Ramos (cell line): ENCODE data around the gene PCYT1A.
"Not testable (repeated sequence)": the region's sequence is repeated elsewhere in the genome, so short reads cannot be mapped to it uniquely, and the experiment has no call there.

ENCODE experiments used
- in situ Hi-C: fragments of 300-500 bp; cut with MboI; formaldehyde crosslinking; loops from one replicate; pipeline ENCODE4 v1.14.3; 2022; ENCODE audit warnings: low sequenced_read_pairs; ENCODE audit not compliant: unreplicated experiment

Gene PCYT1A

DNA sequence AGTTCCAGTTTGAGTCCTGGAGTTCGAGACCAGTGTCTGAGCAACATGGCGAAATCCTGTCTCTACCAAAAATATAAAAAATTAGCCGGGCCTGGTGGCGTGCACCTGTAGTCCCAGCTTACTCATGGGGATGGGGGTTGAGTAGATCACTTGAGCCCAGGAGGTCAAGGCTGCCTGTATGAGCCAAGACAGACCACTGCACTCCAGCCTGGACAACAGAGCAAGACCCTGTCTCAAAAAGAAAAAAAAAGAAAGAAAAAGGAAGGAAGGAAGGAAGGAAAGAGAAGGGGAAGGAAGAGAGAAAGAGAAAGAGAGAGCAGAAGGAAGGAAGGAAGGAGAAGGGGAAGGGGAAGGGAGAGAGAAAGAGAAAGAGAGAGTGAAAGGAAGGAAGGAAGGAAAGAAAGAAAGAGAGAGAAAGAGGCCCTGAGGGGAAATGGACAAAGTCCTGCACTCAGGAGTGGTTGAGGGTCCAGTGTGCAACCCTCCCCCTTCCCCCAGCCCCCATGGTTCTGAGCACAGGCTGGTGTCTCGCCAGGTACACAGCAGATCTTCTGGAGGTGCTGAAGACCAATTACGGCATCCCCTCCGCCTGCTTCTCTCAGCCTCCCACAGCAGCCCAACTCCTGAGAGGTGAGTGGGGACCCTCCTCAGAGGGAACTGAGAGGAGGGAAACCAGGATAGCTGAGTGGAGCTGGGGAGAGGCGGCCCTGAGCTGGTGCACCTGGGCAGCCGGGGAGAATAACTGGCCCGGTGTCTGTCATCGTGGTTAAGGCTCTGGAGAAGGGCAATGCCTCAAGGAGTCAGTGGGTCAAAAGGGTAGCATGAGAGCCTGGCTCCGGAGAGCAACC, 70.0 kb downstream of the PCYT1A start:
- in situ Hi-C loops, result no loop called here

DNA sequence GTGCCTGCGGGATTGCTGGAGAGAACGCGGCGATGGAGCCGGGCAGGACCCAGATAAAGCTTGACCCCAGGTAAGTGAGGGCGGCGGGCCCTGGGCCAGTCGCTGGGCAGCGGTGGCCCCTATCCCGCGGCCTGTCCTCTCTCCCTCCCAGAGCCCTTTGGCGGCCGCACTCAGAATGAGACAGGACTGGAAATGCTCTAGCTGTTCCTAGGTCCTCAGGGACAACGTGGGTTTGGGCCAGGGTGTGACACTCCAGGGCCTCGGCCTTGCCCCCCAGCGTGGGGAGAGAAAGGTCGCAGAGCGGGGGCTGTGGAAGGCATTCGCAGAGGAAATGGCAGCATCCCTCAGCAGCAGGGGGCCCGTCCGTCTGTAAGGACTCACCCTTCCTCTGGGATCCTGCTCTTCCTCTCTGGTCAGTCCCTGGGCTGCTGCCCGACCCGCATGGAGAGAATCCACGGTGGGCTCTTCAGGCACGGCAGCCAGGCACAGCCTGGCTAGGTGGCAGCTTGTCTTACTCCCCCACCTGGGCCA, 70.8 kb downstream of the PCYT1A start:
- in situ Hi-C loops, result no loop called here

DNA sequence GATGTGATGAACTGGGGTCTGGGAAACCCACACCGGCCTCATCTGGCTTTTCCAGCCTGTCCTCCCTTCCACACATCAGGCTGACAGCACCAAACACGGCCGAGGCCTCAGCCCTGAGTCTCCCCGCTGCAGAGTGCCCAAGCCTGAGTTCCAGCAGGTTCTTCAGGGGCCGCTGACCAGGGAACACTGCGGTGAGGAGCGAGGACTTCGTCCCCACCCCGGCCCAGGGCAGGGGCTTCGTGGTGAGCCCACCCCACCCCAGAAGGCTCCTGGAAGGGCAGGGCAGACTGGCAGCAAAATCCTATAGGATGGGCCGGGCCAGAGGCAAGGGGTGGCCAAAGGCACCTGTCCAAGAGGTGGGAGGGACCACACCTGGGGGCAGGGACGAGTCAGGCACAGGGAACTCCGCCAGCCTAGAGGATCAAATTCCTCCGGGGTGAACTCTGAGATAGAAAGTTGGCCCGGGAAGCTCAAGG, 71.4 kb downstream of the PCYT1A start, which contains the start of gene SLC51A:
Gene SLC51A, plus strand, starts transcription at position 446 of the 476 bp plus-strand sequence. CDS start 179 bp downstream, outside the sequence.
- in situ Hi-C loops, result no loop called here

DNA sequence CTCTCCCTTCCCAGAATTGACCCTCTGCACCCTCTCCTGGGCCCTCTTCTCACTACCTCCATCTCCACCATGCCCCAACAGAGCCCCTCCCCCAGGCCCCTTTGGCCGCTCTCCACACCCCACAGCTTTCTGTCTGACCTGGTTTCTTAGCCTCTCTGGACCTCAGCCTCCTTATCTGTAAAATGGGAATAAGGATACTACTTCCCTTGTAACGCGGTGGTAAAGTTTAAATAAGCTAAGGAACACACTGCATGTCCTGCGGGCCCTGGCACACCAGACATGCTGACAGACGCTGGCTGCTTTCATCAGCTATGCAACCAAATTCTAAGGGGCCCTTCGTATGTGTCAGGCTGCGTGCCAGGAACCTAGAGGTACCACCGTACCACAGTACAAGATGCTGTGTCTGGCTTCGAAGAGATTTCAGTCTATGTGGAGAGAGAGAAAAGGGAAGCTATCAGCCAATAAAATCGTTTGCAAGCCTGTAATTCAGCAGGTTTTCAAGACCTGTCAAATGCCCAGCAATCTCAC, 72.0 kb downstream of the PCYT1A start:
- in situ Hi-C loops, result no loop called here

DNA sequence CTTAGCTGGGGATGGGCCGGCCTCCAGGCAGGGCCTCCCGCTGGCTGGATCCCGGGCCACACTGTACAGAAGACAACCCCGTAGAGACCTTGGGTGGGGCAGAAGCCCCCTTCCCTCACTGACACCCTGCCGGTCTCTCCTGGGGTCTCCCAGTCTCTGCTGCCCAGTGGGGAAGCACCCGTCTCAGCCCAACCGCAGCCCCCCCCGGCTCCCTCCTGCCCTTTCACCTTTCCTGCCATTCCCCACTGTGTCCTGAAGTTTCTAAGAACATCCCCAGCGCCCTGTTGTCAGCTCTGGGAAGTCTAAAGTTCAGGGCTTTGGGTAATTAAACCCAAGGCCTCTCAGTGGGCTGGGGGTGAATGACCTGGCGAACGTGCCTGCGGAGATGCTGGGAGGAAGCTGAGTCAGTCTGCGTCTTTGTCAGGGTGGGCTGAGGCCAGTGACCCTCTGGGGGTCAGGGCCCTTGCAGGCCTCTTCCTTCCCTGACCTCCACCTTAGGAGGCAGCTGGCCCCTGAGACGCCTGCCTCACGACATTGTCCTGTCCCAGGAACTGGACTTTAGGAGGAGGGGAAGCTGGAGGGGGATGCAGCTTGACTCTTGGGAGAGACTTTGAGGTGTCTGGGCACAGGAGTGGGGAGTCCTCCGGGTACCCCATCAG, 72.6 kb downstream of the PCYT1A start:
- in situ Hi-C loops, result no loop called here

DNA sequence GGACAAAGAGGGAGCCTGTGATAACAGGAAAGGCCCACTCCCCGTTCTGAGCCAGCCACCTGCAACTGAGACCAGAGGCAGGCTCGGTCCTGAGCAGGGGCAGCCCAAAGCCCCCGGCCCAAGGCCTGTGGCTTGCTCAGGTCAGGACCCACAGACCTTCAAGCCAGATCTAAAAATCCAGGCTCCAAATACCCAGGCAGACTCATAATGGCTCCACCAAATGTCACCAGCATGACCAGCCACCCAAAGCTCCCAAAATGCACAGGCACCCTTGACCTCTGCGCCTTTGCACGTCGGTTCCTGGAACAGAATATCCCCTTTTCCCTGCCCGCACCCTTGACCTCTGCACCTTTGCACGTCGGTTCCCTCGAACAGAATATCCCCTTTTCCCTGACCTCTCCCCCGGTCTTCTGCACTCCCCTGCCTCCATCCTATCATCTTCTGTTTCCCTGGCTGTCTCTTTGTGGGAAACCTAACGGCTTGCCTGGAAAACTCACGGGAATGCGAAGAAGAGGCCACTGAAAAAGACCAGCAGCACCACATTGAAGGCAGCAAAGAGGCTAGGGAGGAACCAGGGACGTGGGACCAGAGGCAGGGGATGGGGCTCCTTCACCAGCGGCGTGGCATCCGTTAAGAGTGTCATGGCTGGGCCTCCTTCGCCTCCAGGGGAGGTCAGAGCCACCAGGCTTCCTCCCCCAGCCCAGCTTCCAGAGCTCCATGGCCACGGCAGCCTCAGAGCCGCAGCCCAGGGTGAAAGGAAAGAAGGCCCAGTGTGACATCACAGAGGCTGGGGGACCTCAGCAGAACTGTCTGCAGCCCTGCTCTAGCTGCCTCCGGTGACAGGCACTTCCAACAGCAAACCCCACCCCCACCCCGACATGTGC, 76.6 kb downstream of the PCYT1A start, which contains the start of gene ZDHHC19:
Gene ZDHHC19, minus strand, starts transcription at position 728 of the 884 bp plus-strand sequence. Its CDS starts 85 bp downstream, at position 643.
- in situ Hi-C loops, result no loop called here

DNA sequence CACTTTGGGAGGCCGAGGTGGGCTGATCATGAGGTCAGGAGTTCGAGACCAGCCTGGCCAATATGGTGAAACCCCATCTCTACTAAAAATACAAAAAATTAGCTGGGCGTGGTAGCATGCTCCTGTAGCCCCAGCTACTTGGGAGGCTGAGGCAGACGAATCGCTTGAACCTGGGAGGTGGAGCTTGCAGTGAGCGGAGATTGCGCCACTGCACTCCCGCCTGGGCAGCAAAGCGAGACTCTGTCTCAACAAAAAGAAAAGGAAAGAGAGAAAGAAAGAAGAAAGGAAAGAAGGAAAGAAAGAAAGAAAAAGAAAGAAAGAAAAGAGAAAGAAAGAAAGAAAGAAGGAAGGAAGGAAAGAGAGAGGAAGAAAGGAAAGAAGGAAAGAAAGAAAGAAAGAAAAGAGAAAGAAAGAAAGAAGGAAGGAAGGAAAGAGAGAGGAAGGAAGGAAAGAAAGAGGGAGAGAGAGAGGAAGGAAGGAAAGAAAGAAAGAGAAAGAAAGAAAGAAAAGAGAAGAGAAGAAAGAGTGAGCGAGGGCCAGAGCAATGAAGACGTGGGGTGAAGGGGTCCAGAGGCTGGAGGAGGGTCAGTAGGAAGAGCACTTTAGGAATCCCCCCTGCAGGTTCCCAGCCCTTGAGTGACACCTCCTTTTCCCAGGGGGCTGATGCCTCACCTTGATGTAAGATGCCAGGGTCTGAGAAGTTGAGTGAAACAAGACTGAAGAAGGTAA, 77.4 kb downstream of the PCYT1A start:
- in situ Hi-C loops, result not testable (repeated sequence)

DNA sequence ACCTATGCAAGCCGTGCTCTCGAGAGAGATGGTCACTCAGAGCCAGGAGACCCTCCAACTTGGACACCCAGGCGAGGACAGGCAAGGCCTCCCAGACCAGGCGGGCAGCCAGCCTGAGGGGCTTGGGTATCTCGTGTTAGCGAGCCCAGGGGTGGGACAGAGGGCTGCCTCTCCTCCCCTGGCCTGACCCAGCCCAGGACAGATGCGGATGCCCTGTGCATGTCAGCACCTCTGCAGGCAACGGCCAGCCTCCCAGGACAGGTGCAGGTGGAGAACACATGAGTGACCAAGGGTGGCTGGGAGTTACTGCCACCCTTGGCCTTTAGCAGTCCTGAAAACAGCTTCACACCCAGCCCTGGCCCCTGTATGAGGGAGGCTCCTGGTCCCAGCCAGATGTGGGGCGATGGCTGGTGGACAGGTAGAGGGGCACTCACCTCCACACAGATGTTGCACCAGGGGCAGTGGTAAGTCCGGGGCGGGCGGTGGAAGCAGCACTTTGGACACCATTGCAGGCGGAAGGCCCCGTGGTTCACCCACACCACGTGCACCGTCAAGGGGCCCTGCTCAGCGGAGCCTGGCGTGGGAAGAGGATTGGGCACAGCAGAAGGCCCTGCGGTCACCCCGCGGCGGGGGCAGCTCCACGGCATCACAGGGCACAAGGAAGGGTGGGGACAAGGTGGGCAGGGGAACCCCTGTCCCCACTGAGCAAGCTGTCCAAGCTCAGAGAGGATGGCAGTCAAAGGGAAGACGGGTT, 78.4 kb downstream of the PCYT1A start:
- in situ Hi-C loops, result no loop called here

DNA sequence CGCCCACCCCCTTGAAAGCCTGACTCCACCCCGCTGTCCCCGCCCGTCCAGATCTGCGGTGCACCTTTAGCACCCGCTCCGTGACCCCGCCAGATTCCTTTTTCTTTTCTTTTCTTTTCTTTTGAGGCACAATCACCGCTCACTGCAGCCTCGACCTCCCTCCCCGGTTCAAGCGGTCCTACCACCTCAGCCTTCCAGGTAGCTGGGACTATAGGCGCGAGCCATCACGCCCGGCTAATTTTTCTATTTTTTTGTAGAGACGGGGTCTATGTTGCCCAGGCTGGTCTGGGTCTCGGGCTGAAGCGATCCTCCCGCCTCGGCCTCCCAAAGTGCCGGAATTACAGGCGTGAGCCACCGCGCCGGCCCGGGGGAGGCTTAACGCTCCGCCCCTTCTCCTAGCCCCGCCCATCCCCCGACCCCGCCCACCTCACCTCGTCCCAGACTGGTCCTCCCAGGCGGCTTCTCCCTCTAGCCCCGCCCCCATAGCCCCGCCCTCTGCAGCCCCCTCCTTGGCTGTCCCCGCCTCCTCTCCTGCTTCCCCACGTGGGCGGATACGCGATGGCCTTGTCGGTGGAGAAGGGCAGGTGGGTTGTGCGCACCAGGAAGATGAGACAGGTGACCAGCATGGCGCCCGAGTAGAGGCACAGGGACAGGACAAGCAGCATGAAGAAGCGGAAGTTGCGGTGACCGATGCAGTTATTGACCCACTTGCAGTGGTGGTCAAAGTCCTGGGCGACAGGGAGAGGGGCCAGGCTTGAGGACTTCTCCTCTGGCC, 79.5 kb downstream of the PCYT1A start:
- in situ Hi-C loops, result no loop called here

DNA sequence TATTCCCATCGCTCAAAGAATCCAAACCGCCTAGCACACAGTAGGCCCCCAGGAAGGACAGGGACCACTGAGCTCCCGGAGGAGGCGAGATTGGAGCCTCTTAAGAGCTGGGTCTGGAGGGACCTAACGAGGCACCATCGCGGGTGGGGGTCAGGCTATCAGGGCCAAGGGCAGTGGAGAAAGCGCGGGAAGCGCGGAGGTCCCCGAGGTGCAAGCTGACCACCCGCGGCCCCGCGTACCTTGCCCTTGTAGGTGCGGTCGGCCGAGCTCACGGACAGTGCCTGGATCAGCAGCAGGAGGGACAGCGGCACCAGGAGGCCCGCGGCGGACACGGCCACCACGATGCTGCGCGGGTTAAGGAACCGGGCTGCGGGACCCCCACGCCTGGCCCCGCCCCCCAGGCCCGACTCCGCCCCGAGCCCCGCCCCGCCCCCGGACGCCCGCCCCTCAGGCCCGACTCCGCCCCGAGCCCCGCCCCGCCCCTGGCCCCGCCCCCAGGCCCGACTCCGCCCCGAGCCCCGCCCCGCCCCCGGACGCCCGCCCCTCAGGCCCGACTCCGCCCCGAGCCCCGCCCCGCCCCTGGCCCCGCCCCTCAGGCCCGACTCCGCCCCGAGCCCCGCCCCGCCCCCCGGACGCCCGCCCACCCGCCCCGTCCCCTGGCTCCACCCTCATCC, 80.2 kb downstream of the PCYT1A start:
- in situ Hi-C loops, result no loop called here

DNA sequence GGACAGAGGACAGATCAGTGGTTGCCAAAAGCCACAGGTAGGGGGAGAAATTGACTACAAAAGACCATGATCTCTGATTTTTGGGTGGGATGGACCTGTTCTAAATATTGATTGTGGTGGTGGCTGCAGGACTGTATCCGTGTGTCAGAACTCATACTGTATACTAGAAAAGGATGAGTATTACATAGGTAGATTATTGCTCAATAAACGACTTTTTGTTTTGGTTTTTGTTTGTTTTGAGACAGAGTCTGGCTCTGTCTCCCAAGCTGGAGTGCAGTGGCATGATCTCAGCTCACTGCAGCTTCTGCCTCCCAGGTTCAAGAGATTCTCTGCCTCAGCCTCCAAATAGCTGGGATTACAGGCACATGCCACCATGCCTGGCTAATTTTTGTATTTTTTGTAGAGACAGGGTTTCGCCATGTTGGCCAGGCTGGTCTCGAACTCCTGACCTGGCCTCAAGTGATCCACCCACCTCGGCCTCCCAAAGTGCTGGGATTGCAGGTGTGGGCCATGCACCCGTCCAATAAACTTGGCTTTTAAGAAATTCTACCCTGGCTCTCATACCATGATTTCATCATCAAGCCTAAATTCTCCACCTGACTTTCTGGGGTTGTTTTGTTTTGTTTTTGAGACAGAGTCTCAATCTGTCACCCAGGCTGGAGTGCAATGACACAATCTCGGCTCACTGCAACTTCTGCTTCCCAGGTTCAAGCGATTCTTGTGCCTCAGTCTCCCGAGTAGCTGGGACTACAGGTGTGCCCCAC, 81.9 kb downstream of the PCYT1A start:
- in situ Hi-C loops, result not testable (repeated sequence)

DNA sequence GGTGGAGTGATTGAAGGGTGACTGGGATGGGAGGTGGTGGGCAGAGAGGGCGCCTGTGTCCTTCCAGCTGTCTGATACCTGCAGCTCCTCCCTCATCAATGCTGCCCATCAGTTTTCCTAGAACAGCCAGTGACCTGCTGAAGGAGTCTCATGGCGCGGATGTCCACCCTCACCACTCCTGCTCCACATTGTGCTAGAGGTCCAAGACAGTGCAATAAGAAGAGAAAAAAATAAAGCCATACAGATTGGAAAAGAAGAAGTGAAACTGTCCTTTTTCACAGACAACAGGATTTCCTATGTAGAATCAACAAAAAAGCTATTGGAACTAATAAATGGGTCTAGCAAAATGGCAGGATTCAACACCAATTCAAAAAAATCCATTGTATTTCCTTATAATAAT, 83.7 kb downstream of the PCYT1A start:
- in situ Hi-C loops, result no loop called here

DNA sequence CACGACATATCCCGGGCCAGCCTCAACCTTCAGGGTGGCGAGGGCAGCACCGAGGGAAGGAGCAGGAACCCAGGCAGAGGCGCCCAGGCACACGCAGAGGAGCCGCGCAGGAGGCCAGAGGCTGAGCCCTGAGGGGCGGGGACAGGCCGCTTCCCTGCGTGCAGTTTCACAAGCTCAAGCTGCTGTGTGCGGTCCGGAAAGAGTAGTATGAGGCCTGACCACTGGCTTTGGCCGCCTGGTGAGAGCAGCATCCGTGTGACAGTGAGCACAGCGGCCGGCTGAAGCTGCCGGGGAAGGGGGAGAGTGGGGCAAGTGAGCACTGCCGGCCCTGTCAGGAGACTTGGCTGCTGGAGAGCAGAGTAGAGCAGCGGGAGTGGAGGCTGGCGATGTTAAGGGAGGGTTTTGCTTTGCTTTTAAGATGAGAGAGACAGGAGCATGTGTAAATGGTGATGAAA, 85.0 kb downstream of the PCYT1A start:
- in situ Hi-C loops, result no loop called here

DNA sequence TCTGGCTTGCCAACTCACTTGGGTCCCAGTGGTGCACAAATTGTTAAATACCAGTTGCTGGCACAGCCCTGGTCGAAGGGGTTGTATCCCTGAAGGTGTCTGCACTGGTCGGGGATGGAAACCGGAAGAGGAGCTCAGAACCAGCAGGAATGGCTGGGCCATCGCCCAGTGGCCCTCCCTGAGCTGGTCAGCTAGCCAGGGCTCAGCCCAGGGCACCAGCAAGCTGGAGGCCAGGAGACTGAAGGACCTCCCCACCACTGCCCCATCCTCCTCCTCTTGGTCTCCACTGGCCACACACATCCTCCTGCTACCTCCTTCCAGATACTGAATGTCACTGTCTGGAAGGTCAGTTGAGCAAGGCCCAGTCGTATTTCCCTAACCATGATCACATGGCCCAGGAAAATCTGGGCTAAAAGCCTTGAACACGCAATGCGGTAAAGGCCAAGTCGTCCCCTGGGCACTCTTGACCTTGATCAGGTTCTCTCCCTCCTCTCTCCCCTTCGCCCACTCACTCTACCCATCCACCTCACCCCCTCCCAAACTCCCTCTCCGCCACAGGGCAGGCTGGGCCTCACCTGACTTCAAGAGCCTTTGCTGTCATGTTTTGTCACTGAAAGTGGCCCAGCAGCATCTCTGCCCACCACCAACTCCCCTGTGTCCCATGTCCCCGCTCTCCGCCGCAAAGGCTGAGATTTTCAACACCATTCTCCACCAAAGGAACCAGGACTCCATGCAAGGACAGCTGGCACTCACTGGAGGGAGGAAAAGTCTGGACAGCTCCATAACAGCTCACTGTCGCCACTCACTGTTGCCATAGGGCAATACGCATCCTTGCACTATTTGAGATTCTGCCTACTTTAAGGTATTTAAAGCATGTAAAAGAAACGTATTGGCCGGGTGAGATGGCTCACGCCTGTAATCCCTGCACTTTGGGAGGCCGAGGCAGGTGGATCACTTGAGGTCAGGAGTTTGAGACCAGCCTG, 88.5 kb downstream of the PCYT1A start:
- in situ Hi-C loops, result no loop called here

DNA sequence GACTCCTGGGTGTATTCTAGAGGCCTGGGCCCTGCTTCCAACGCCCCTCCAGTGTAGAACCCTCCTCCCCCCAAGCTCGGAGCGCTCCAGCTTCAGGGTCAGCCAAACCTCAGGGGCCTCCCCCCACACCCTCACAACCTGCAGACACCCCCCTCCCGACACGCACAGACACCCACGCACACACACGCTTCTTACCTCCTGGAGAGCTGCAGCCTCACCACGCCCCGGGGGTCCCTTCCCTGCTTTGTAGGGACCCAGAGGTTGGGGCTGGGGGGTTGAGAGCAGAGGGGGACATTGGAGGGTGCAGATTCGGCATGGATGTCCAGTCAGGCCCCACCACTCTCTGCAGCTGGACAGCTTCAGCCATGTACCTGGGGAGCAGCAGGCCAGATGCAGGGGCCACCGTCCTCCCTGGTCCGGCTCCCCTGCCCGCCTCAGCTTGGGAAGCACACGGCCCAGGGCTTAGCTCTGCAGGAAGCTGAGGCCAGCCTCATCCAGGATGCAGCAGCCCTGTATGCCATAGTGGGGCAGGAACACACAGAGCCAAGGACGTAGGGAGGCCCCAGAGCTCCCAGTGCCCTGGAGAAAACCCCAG, 89.3 kb downstream of the PCYT1A start:
- in situ Hi-C loops, result no loop called here
